Suprapubic skin (tissue), 4 donors: ENCODE data around the gene ACAD11.

Experiments used
- CTCF ChIP-seq, 2 donors: fragments of 200-600 bp in 1 of 2; fragments of 450-650 bp in 1 of 2; sonication (generic) in 1 of 2; IDR thresholded peaks; one replicate each; pipeline ENCODE4 v1.5.1; 2016 to 2019; ENCODE audit warnings: antibody characterized with exemption in 2 of 2, mild to moderate bottlenecking in 1 of 2, moderate library complexity in 1 of 2
- EP300 ChIP-seq: sonication (generic); formaldehyde crosslinking; IDR thresholded peaks from one replicate; pipeline ENCODE4 v1.6.1; 2017; ENCODE audit warnings: antibody characterized with exemption
- POLR2A ChIP-seq, 2 donors: fragments of 450-650 bp; IDR thresholded peaks; one replicate each; pipeline ENCODE4 v1.6.1; 2017; ENCODE audit warnings: antibody characterized with exemption in 2 of 2, mild to moderate bottlenecking in 2 of 2, moderate library complexity in 2 of 2
- POLR2AphosphoS5 ChIP-seq, 3 donors: sonication (generic); formaldehyde crosslinking; IDR thresholded peaks; one replicate each; pipeline ENCODE4 v1.6.1; 2017; ENCODE audit warnings: antibody characterized with exemption in 3 of 3

DNA sequence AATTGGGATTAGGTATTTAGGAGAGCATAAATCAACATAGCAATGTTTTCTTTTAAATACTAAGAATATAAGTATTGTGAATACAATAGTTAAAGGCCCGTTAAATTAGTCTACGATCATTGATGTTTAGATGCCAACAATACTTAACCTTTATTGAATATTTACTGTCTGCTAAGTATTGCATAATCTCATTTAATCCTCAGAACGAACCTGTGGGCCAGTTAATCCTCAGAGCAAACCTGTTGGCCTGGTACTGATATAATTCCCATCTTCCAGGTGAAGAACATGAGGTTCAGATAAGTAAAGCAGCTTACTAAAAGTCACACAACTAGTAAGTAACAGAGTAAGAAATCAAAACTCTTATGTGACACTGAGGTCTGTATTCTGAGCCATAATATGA lies 119.9 kb downstream of the ACAD11 start:
- no peak for TF ChIP-seq POLR2AphosphoS5 (IDR thresholded peaks at IDR 0.05)
- TF ChIP-seq CTCF (IDR thresholded peaks at IDR 0.05), result no peak
- no peak for TF ChIP-seq POLR2A (IDR thresholded peaks at IDR 0.05)
- TF ChIP-seq EP300, result no peak
